ENCODE data around the gene SYT6.

Gene SYT6

GRCh38 chr1:114088392-114089299 is 65.0 kb downstream of the SYT6 start:
- Histone ChIP-seq H3K36me3 (ENCODE audit: insufficient read depth, low read length) (no peaks in the 10 kb centered on the region), H3K9ac (ENCODE audit: low read depth, low read length) (no peak overlapping the region), H3K4me1 (ENCODE audit: control insufficient read depth, insufficient read depth, low read length) (no peaks in the 10 kb centered on the region), H3K27me3 (ENCODE audit: control insufficient read depth, insufficient read depth, low read length) (peaks cover 19% of the 10 kb centered on the region), H3K4me2 (ENCODE audit: low read length) (no peak overlapping the region), H3K4me3 (ENCODE audit: low read length) (no peak overlapping the region), H3K9me3 (replicated peaks; ENCODE audit: low read length) (no peaks in the 10 kb centered on the region)

GRCh38 chr1:114087495-114087894 is 66.2 kb downstream of the SYT6 start:
- Histone ChIP-seq H3K4me2 (ENCODE audit: low read length) (no peak overlapping the region), H3K4me1 (ENCODE audit: control insufficient read depth, insufficient read depth, low read length) (no peaks in the 10 kb centered on the region), H3K27me3 (ENCODE audit: control insufficient read depth, insufficient read depth, low read length) (peaks cover 21% of the 10 kb centered on the region), H3K9ac (ENCODE audit: low read depth, low read length) (no peak overlapping the region), H3K4me3 (ENCODE audit: low read length) (no peak overlapping the region), H3K36me3 (ENCODE audit: insufficient read depth, low read length) (no peaks in the 10 kb centered on the region), H3K9me3 (replicated peaks; ENCODE audit: low read length) (no peaks in the 10 kb centered on the region)

GRCh38 chr1:114086601-114087368 is 66.9 kb downstream of the SYT6 start:
- Histone ChIP-seq H3K9me3 (replicated peaks; ENCODE audit: low read length) (no peaks in the 10 kb centered on the region), H3K4me1 (ENCODE audit: control insufficient read depth, insufficient read depth, low read length) (peaks cover 6% of the 10 kb centered on the region), H3K4me3 (ENCODE audit: low read length) (no peak overlapping the region)

GRCh38 chr1:114082867-114083585 is 70.6 kb downstream of the SYT6 start:
- no peak overlapping the region for H3K4me2 ChIP-seq (ENCODE audit: low read length)
- H3K4me1 ChIP-seq (ENCODE audit: control insufficient read depth, insufficient read depth, low read length) = peaks cover 6% of the 10 kb centered on the region
- peaks cover 32% of the 10 kb centered on the region for H3K27me3 ChIP-seq (ENCODE audit: control insufficient read depth, insufficient read depth, low read length)
- H3K9me3 ChIP-seq (replicated peaks; ENCODE audit: low read length) = no peaks in the 10 kb centered on the region
- H3K4me3 ChIP-seq (ENCODE audit: low read length) = no peak overlapping the region
- no peaks in the 10 kb centered on the region for H3K36me3 ChIP-seq (ENCODE audit: insufficient read depth, low read length)
- no peak overlapping the region for H3K9ac ChIP-seq (ENCODE audit: low read depth, low read length)

More at GRCh38 chr1:114086601-114087368, 66.9 kb downstream of the SYT6 start:
- no peak overlapping the region for H3K9ac ChIP-seq (ENCODE audit: low read depth, low read length)
- no peaks in the 10 kb centered on the region for H3K36me3 ChIP-seq (ENCODE audit: insufficient read depth, low read length)
- H3K4me2 ChIP-seq (ENCODE audit: low read length) = no peak overlapping the region
- peaks cover 26% of the 10 kb centered on the region for H3K27me3 ChIP-seq (ENCODE audit: control insufficient read depth, insufficient read depth, low read length)

- H3K27me3 ChIP-seq (ENCODE audit: control insufficient read depth, insufficient read depth, low read length) = peaks cover 32% of the 10 kb centered on the region
- no peak overlapping the region for H3K4me2 ChIP-seq (ENCODE audit: low read length)
- H3K9ac ChIP-seq (ENCODE audit: low read depth, low read length) = no peak overlapping the region
- no peaks in the 10 kb centered on the region for H3K9me3 ChIP-seq (replicated peaks; ENCODE audit: low read length)
- H3K4me1 ChIP-seq (ENCODE audit: control insufficient read depth, insufficient read depth, low read length) = peaks cover 6% of the 10 kb centered on the region
- no peak overlapping the region for H3K4me3 ChIP-seq (ENCODE audit: low read length)
- no peaks in the 10 kb centered on the region for H3K36me3 ChIP-seq (ENCODE audit: insufficient read depth, low read length)
Observed at GRCh38 chr1:114082304-114082630, 71.4 kb downstream of the SYT6 start.

- H3K36me3 ChIP-seq (ENCODE audit: insufficient read depth, low read length) = no peaks in the 10 kb centered on the region
- no peak overlapping the region for H3K9ac ChIP-seq (ENCODE audit: low read depth, low read length)
- peaks cover 31% of the 10 kb centered on the region for H3K27me3 ChIP-seq (ENCODE audit: control insufficient read depth, insufficient read depth, low read length)
- H3K4me1 ChIP-seq (ENCODE audit: control insufficient read depth, insufficient read depth, low read length) = peaks cover 6% of the 10 kb centered on the region
- no peak overlapping the region for H3K4me2 ChIP-seq (ENCODE audit: low read length)
- H3K4me3 ChIP-seq (ENCODE audit: low read length) = no peak overlapping the region
- H3K9me3 ChIP-seq (replicated peaks; ENCODE audit: low read length) = no peaks in the 10 kb centered on the region
Observed at GRCh38 chr1:114081437-114082303, 72.0 kb downstream of the SYT6 start.

- H3K36me3 ChIP-seq (ENCODE audit: insufficient read depth, low read length) = no peaks in the 10 kb centered on the region
- H3K4me1 ChIP-seq (ENCODE audit: control insufficient read depth, insufficient read depth, low read length) = peaks cover 6% of the 10 kb centered on the region
- H3K9ac ChIP-seq (ENCODE audit: low read depth, low read length) = no peak overlapping the region
- no peak overlapping the region for H3K4me3 ChIP-seq (ENCODE audit: low read length)
- H3K4me2 ChIP-seq (ENCODE audit: low read length) = no peak overlapping the region
- peaks cover 29% of the 10 kb centered on the region for H3K27me3 ChIP-seq (ENCODE audit: control insufficient read depth, insufficient read depth, low read length)
- H3K9me3 ChIP-seq (replicated peaks; ENCODE audit: low read length) = no peaks in the 10 kb centered on the region
Observed at GRCh38 chr1:114080511-114081436, 72.9 kb downstream of the SYT6 start.

- no peak overlapping the region for H3K9ac ChIP-seq (ENCODE audit: low read depth, low read length)
- H3K36me3 ChIP-seq (ENCODE audit: insufficient read depth, low read length) = no peaks in the 10 kb centered on the region
- peaks cover 6% of the 10 kb centered on the region for H3K4me1 ChIP-seq (ENCODE audit: control insufficient read depth, insufficient read depth, low read length)
- H3K27me3 ChIP-seq (ENCODE audit: control insufficient read depth, insufficient read depth, low read length) = peaks cover 29% of the 10 kb centered on the region
- H3K4me3 ChIP-seq (ENCODE audit: low read length) = no peak overlapping the region
- H3K9me3 ChIP-seq (replicated peaks; ENCODE audit: low read length) = no peaks in the 10 kb centered on the region
- H3K4me2 ChIP-seq (ENCODE audit: low read length) = no peak overlapping the region
Observed at GRCh38 chr1:114079596-114080190, 74.0 kb downstream of the SYT6 start.

GRCh38 chr1:114078116-114078515 is 75.6 kb downstream of the SYT6 start:
- Histone ChIP-seq H3K9me3 (replicated peaks; ENCODE audit: low read length) (no peaks in the 10 kb centered on the region), H3K4me1 (ENCODE audit: control insufficient read depth, insufficient read depth, low read length) (peaks cover 6% of the 10 kb centered on the region), H3K4me3 (ENCODE audit: low read length) (no peak overlapping the region), H3K4me2 (ENCODE audit: low read length) (no peak overlapping the region), H3K9ac (ENCODE audit: low read depth, low read length) (no peak overlapping the region), H3K36me3 (ENCODE audit: insufficient read depth, low read length) (no peaks in the 10 kb centered on the region), H3K27me3 (ENCODE audit: control insufficient read depth, insufficient read depth, low read length) (peaks cover 27% of the 10 kb centered on the region)

GRCh38 chr1:114077188-114077587 is 76.5 kb downstream of the SYT6 start:
- H3K36me3 ChIP-seq (ENCODE audit: insufficient read depth, low read length) = no peaks in the 10 kb centered on the region

More at GRCh38 chr1:114077188-114077587, 76.5 kb downstream of the SYT6 start:
- peaks cover 4% of the 10 kb centered on the region for H3K4me1 ChIP-seq (ENCODE audit: control insufficient read depth, insufficient read depth, low read length)
- H3K4me3 ChIP-seq (ENCODE audit: low read length) = no peak overlapping the region
- H3K4me2 ChIP-seq (ENCODE audit: low read length) = no peak overlapping the region
- no peak overlapping the region for H3K9ac ChIP-seq (ENCODE audit: low read depth, low read length)
- no peaks in the 10 kb centered on the region for H3K9me3 ChIP-seq (replicated peaks; ENCODE audit: low read length)
- H3K27me3 ChIP-seq (ENCODE audit: control insufficient read depth, insufficient read depth, low read length) = peaks cover 22% of the 10 kb centered on the region
